GM18517 (cell line): Measurements from ENCODE around the gene MAP3K20.
"Not testable (repeated sequence)": the region's sequence is repeated elsewhere in the genome, so short reads cannot be mapped to it uniquely, and the experiment has no call there.

Source experiments
- ATAC-seq: cut with Tn5 transposase; IDR thresholded peaks from one replicate; pipeline ENCODE4 v1.9.1; 2021; ENCODE audit warnings: mild to moderate bottlenecking, moderate library complexity; ENCODE audit not compliant: unreplicated experiment

Gene MAP3K20

GRCh38 chr2:173119069-173119807 lies 43.6 kb downstream of the MAP3K20 start:
- no peak for ATAC-seq

- no peak for ATAC-seq
These were observed 44.3 kb downstream of the MAP3K20 start for GRCh38 chr2:173119944-173120343.

GRCh38 chr2:173122936-173123335 lies 47.3 kb downstream of the MAP3K20 start:
- ATAC-seq: no peak

- no peak for ATAC-seq
These were observed 48.8 kb downstream of the MAP3K20 start for GRCh38 chr2:173124441-173124840.

GRCh38 chr2:173126819-173127218 lies 51.2 kb downstream of the MAP3K20 start:
- no peak for ATAC-seq

- ATAC-seq: not testable (repeated sequence)
These were observed 52.5 kb downstream of the MAP3K20 start for GRCh38 chr2:173128132-173128531.

GRCh38 chr2:173130496-173131465 lies 55.1 kb downstream of the MAP3K20 start:
- ATAC-seq: no peak

- ATAC-seq: no peak
These were observed 56.9 kb downstream of the MAP3K20 start for GRCh38 chr2:173132531-173132930.

GRCh38 chr2:173134703-173135102 lies 59.1 kb downstream of the MAP3K20 start:
- ATAC-seq: no peak

- no peak for ATAC-seq
These were observed 60.4 kb downstream of the MAP3K20 start for GRCh38 chr2:173136067-173136466.

- ATAC-seq: no peak
These were observed 61.0 kb downstream of the MAP3K20 start for GRCh38 chr2:173136599-173136998.

- no peak for ATAC-seq
These were observed 62.0 kb downstream of the MAP3K20 start for GRCh38 chr2:173137610-173138009.

GRCh38 chr2:173138962-173139361 lies 63.3 kb downstream of the MAP3K20 start:
- no peak for ATAC-seq

GRCh38 chr2:173141666-173142065 lies 66.0 kb downstream of the MAP3K20 start:
- no peak for ATAC-seq

- no peak for ATAC-seq
These were observed 69.8 kb downstream of the MAP3K20 start for GRCh38 chr2:173145454-173145853.

GRCh38 chr2:173146590-173146989 lies 70.9 kb downstream of the MAP3K20 start:
- ATAC-seq: no peak

GRCh38 chr2:173148520-173148919 lies 72.9 kb downstream of the MAP3K20 start:
- ATAC-seq: no peak

- ATAC-seq: peak; percentile 81
These were observed 73.8 kb downstream of the MAP3K20 start for GRCh38 chr2:173149491-173149890.

- ATAC-seq: no peak
These were observed 74.4 kb downstream of the MAP3K20 start for GRCh38 chr2:173150087-173150486.

GRCh38 chr2:173150963-173151362 lies 75.3 kb downstream of the MAP3K20 start:
- ATAC-seq: no peak

- ATAC-seq: peak; percentile 63
These were observed 76.2 kb downstream of the MAP3K20 start for GRCh38 chr2:173151671-173152401.
